ENCODE results near the gene MIOX.

MIOX gene

GRCh38 chr22:50508897-50509296 is 22.2 kb downstream of the MIOX start:
- H3K27me3 ChIP-seq (replicated peaks; ENCODE audit: control insufficient read depth, insufficient read depth, low read length) = no peaks in the 10 kb centered on the region
- peaks cover 9% of the 10 kb centered on the region for H3K36me3 ChIP-seq (ENCODE audit: control insufficient read depth, insufficient read depth, low read length)
- DNase-seq (ENCODE audit: extremely low read depth, insufficient read length) = no peak
- TF ChIP-seq CTCF (IDR thresholded peaks at IDR 0.05; ENCODE audit: insufficient read depth, low read length, poor library complexity, severe bottlenecking) = no peak
- peak overlapping the region; percentile 98 for H3K4me3 ChIP-seq (replicated peaks; ENCODE audit: low read depth, low read length)

GRCh38 chr22:50513175-50513574 is 26.5 kb downstream of the MIOX start:
- no peak for DNase-seq (ENCODE audit: extremely low read depth, insufficient read length)
- peaks cover 6% of the 10 kb centered on the region for H3K36me3 ChIP-seq (ENCODE audit: control insufficient read depth, insufficient read depth, low read length)
- no peaks in the 10 kb centered on the region for H3K27me3 ChIP-seq (replicated peaks; ENCODE audit: control insufficient read depth, insufficient read depth, low read length)
- no peak overlapping the region for H3K4me3 ChIP-seq (replicated peaks; ENCODE audit: low read depth, low read length)
- TF ChIP-seq CTCF (IDR thresholded peaks at IDR 0.05; ENCODE audit: insufficient read depth, low read length, poor library complexity, severe bottlenecking) = no peak

GRCh38 chr22:50516068-50516467 is 29.4 kb downstream of the MIOX start:
- Histone ChIP-seq H3K4me3 (replicated peaks; ENCODE audit: low read depth, low read length) (no peak overlapping the region), H3K36me3 (ENCODE audit: control insufficient read depth, insufficient read depth, low read length) (peaks cover 20% of the 10 kb centered on the region), H3K27me3 (replicated peaks; ENCODE audit: control insufficient read depth, insufficient read depth, low read length) (no peaks in the 10 kb centered on the region)
- no peak for TF ChIP-seq CTCF (IDR thresholded peaks at IDR 0.05; ENCODE audit: insufficient read depth, low read length, poor library complexity, severe bottlenecking)
- no peak for DNase-seq (ENCODE audit: extremely low read depth, insufficient read length)

- Histone ChIP-seq H3K36me3 (ENCODE audit: control insufficient read depth, insufficient read depth, low read length) (peaks cover 25% of the 10 kb centered on the region), H3K4me3 (replicated peaks; ENCODE audit: low read depth, low read length) (no peak overlapping the region)
- TF ChIP-seq CTCF (IDR thresholded peaks at IDR 0.05; ENCODE audit: insufficient read depth, low read length, poor library complexity, severe bottlenecking) = no peak
Measured at GRCh38 chr22:50516891-50517290, 30.2 kb downstream of the MIOX start.

GRCh38 chr22:50517495-50518260 is 31.0 kb downstream of the MIOX start:
- no peak for DNase-seq (ENCODE audit: extremely low read depth, insufficient read length)
- H3K36me3 ChIP-seq (ENCODE audit: control insufficient read depth, insufficient read depth, low read length) = peaks cover 32% of the 10 kb centered on the region
- H3K27me3 ChIP-seq (replicated peaks; ENCODE audit: control insufficient read depth, insufficient read depth, low read length) = no peaks in the 10 kb centered on the region
- TF ChIP-seq CTCF (IDR thresholded peaks at IDR 0.05; ENCODE audit: insufficient read depth, low read length, poor library complexity, severe bottlenecking) = no peak
- no peak overlapping the region for H3K4me3 ChIP-seq (replicated peaks; ENCODE audit: low read depth, low read length)

More at GRCh38 chr22:50516891-50517290, 30.2 kb downstream of the MIOX start:
- DNase-seq (ENCODE audit: extremely low read depth, insufficient read length) = no peak
- H3K27me3 ChIP-seq (replicated peaks; ENCODE audit: control insufficient read depth, insufficient read depth, low read length) = no peaks in the 10 kb centered on the region

Data from GM06990 (cell line).